IPS-NIHi7 (cell line): ENCODE measurements around the gene ZNF846.
"Not testable (repeated sequence)": the region's sequence is repeated elsewhere in the genome, so short reads cannot be mapped to it uniquely, and the experiment has no call there.

ENCODE experiments used
- DNase-seq: peaks from one replicate; pipeline ENCODE4 v3.0.0; 2012; ENCODE audit warnings: mixed read lengths; ENCODE audit errors: extremely low spot score

Gene ZNF846

GRCh38 chr19:9784163-9784496 is 15.6 kb upstream of the ZNF846 start:
- DNase-seq = not testable (repeated sequence)

GRCh38 chr19:9782338-9782737 is 13.8 kb upstream of the ZNF846 start:
- DNase-seq = no peak

DNA sequence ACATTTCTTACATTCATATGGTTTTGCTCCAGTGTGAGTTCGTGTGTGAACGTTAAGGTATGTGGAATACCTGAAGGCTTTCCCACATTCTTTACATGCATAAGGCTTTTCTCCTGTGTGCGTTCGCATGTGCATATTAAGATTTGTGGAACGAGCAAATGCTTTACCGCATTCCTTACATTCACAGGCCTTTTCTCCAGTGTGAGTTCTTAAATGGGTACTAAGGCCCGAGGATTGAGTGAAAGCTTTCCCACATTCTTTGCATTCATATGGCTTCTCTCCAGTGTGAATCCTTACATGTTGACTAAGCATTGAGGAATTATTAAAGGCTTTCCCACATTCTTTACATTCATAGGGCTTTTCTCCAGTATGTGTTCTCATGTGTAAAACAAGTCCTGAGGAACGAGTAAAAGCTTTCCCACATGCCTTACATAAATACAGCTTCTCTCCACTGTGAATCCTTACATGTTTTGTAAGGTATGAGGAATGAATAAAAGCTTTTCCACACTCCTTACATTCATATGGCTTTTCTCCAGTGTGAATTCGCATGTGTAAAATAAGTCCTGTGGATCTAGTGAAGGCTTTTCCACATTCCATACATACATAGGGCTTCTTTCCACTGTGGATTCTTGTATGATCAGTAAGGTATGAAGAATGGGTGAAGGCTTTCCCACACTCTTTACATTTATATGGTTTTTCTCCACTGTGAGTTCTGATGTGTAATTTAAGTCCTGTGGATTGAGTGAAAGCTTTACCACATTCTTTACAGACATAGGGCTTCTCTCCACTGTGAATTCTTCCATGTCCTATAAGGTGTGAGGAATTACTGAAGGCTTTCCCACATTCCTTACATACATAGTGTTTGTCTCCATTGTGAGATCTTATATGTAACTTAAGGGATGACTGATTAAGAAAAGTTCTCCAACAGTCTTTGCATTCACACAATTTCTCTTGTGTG is 10.7 kb downstream of the ZNF846 start:
- DNase-seq = no peak

DNA sequence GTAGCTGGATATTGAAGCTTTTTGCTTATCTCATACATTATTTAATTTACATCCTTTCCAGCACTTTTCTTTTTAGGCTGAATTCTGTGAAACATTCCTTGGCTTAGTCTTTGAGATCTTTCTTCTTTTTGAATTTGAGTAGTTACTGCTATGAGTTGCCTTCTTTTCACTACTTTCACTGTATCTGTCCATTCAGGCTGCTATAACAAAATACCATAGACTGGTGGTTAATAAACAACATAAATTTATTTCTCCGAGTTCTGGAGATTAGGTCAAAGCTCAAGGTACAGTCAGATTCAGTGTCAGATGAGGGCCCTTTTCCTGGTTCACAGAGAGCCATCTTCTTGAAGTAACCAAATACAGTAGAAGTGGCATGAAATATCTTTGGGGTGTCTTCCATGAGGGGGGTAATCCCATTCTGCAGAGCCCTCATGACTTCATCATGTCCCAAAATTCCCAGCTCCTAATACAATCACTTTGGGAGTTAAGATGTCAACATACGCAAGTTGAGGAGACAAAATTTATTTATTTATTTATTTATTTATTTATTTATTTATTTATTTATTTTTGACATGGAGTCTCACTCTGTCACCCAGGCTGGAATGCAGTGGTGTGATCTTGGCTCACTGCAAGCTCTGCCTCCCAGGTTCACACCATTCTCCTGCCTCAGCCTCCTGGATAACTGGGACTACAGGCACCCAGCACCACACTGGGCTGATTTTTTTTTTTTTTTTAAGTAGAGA is 15.7 kb downstream of the ZNF846 start:
- DNase-seq = no peak

- DNase-seq = no peak
Observed at GRCh38 chr19:9751446-9751845, 17.1 kb downstream of the ZNF846 start.

DNA sequence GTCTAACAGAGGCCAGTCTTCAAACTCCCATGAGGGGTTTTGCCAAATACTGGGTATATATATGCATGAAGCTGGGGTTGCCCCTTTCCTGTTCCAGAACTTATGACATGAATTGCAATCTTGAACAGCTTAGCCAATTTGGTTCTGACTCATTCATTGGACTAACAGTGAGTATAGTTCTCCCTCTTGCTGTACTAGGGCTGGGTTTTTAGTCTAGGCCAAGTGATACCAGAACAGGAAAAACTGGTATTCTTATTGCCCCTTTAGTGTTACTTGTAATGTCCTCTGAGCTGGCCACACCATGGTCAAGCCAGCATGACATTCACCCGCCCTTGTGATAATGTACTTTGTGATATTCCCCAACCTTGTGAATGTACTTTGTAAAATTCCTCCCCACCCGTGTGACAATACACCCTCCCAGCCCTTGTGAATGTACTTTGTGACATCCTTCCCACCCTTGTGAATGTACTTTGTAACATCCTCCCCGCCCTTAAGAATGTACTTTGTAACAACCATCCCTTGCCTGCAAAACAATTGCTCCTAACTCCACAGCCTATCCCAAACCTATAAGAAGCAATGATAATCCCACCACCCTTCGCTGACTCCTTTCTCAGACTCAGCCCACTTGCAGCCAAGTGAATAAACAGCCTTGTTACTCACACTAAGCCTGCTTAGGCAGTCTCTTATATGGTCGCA is 26.9 kb downstream of the ZNF846 start:
- DNase-seq = no peak

DNA sequence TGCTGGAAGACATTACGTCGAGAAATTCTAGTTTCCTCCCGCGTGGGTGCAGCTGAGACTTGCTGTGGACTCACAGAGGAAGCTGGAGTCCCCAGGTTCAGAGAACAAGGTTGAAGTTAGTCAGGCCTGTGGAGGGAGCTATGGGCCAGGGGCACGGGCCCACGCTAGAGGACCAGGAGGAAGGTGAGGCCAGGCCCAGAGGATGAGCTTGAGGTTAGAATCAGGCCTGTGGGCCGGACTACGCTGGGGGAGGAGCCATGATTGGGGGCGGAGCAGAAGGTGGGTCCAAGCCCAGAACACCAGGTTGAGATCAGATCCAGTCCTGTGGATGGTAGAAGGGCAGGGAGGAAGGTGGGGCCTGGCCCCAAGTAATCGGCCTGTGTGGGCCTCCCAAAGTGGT is 32.6 kb downstream of the ZNF846 start:
- DNase-seq = peak; percentile 41

- not testable (repeated sequence) for DNase-seq
Observed at GRCh38 chr19:9730056-9730455, 38.5 kb downstream of the ZNF846 start.

DNA sequence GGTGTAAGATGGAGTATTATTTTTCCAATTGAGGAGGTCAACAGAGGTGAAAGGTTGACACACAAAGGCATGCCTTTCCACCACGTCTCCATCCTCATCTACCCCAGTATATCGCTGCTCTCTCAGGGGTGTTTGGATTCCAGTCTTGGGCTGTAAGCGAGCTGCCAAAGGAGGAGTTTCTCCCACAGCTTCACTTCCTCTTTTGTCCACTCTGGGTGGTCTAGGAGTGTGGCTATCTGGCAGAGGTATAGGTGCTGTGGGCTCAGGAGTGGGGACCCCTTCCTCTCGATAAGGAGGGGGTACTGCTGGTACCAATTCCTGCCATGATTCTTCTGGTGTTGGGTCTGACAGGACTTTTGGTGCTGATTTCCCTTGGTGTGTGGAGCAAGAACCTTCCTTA is 39.4 kb downstream of the ZNF846 start:
- DNase-seq = no peak

- DNase-seq = no peak
Observed at GRCh38 chr19:9727644-9728043, 40.9 kb downstream of the ZNF846 start.

- not testable (repeated sequence) for DNase-seq
Observed at GRCh38 chr19:9725508-9726201, 42.9 kb downstream of the ZNF846 start.

DNA sequence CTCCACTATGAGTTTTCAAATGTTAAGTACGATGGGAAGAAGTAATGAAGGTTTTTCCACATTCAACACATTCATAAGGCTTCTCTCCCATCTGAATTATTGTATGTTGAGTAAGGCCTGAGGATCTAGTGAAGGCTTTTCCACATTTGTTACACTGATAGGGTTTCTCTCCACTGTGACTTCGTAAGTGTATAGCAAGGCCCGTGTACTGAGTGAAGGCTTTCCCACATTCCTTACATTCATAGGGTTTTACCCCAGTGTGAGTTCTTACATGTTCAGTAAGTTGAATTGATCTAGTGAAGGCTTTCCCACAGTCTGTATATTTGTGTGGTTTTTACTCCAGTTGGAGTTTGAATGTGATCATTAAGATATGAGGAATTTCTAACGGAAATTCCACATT is 44.4 kb downstream of the ZNF846 start:
- DNase-seq = no peak

DNA sequence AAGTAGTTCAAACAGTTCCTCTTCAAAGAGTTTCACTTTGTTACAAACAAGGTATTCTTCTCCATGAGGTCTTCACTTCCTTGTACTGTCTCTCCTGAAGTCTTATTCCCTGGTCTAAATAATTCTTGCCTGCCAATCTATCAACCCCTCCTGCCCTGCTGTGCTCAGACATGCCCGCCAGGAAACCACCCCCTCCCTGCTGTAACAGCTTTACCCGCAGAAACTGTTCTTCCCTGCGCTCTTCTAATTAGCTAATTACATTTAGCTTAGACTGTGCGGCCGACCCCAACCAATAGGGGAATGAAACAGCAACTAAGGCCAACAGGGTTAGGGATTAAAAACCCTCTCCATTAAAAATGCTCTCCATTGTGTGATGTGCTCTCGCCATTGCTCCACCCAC is 46.7 kb downstream of the ZNF846 start:
- peak; percentile 14 for DNase-seq

DNA sequence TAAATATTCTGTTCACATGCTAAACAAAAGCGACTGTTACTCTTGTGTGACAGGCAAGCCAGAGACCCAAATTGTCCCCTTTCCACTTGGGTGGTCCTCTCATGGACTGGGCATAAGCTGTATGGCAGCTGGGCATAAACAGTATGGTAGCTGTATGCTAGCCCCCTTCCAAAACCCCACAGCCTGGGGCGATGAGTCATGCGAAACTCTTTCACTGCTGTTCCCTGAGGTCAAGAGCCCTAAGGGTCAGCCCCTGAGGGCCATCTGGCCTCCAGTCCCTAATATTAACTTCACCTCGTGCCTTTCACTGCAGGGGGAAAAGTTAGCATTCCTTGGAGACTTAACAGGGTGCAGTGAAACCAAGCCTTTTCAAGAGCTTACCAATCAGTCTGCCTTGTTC is 48.0 kb downstream of the ZNF846 start:
- DNase-seq = no peak

GRCh38 chr19:9711815-9712214 is 56.7 kb downstream of the ZNF846 start:
- DNase-seq = no peak

- no peak for DNase-seq
Observed at GRCh38 chr19:9709305-9709704, 59.2 kb downstream of the ZNF846 start.

DNA sequence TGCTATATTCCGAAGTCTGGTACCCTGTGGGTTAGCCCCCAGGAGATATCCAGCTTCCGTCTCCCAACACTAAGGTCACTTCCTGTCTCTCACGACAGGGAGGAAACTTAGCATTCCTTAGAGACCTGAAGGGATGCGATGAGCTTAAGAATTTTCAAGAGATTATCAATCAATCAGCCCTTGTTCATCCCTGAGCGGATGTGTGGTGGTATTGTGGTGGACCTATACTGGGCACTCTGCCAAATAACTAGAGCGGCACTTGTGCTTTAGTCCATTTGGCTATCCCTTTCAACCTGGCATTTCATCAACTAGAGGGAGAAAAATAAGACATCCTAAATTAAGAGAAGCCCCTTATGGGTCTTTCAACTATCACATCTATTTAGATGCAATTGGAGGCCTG is 62.7 kb downstream of the ZNF846 start:
- DNase-seq = no peak

- no peak for DNase-seq
Observed at GRCh38 chr19:9702186-9702585, 66.4 kb downstream of the ZNF846 start.
